Measurements from ENCODE around the gene THADA. TPM values are rescaled to one million over a fixed set of nuclear protein-coding genes. Genes with fewer than 3 reads are reported as not detected.

The THADA gene
- total RNA-seq, 1 experiment from 2014 or later = 29.4 TPM

- no peak for DNase-seq
- Histone ChIP-seq H3K27me3 (ENCODE audit: low read length) (no peaks in the 10 kb centered on the region), H3K36me3 (ENCODE audit: insufficient read depth, low read length) (no peaks in the 10 kb centered on the region), H3K4me2 (ENCODE audit: low read depth, low read length, poor library complexity, severe bottlenecking) (no peak overlapping the region), H3K79me2 (ENCODE audit: low read length) (no peaks in the 10 kb centered on the region), H3K4me1 (ENCODE audit: low read length) (peaks cover 7% of the 10 kb centered on the region), H3K9ac (ENCODE audit: low read length) (no peak overlapping the region), H4K20me1 (ENCODE audit: insufficient read depth, low read depth, low read length) (no peaks in the 10 kb centered on the region), H3K27ac (ENCODE audit: low read length) (no peak overlapping the region), H2AFZ (ENCODE audit: low read length) (no peak overlapping the region), H3K9me2 (replicated peaks; ENCODE audit: insufficient read depth, low read length) (no peaks in the 10 kb centered on the region), H3K4me3 (ENCODE audit: low read length) (no peak overlapping the region), H3K9me3 (ENCODE audit: low read length) (no peaks in the 10 kb centered on the region)
Observed at GRCh38 chr2:43201016-43201415, 394.8 kb downstream of the THADA start.

DNA sequence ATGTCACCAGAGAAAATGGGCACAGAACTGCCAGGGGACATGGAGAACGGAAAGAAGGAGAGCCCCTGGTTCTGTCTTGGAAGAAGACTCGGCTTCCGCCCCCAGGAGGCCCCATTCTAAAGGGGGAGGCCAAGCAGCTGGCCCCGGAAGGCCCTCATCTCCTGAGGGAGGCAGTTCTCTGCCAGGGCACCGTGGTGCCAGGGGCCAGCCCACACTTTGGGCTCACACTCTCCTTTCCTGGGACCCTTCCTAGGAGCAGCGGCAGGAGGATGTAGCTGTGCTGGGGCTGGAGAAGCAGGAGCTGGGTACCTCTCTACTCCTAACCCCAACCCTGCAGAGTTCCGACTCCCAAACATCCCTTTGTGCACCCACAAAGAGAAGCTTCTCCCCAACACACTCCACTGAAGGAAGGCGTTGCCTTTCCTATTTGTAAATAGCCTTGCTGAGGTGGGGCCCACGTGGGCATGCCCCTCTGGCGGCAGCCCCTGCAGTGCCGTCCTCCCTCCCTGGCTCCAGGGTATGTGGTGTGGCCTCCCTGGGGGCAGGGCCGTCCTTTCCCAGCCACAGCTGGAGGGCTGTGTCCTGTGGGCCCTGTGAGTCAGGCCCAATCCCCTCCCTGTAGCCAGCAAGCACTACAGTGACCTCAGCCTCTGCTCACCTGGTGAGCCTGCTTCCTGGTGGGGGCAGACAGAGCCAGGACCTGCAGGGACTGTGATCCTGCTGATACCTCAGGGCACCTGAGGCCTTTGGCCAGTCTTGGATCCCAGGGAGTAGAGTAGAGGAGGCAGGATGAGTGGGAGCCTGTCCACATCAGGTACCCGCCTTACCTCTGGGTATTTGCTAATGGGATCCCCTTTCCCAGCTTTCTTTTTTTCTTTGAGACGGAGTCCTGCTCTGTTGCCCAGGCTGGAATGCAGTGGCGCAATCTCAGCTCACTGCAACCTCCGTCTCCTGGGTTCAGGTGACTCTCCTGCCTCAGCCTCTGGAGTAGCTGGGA is 396.0 kb downstream of the THADA start:
- Histone ChIP-seq H3K9ac (ENCODE audit: low read length) (no peak overlapping the region), H3K9me2 (replicated peaks; ENCODE audit: insufficient read depth, low read length) (no peaks in the 10 kb centered on the region), H4K20me1 (ENCODE audit: insufficient read depth, low read depth, low read length) (no peaks in the 10 kb centered on the region), H3K27ac (ENCODE audit: low read length) (no peak overlapping the region), H3K27me3 (ENCODE audit: low read length) (no peaks in the 10 kb centered on the region), H3K4me2 (ENCODE audit: low read depth, low read length, poor library complexity, severe bottlenecking) (no peak overlapping the region), H3K4me3 (ENCODE audit: low read length) (no peak overlapping the region), H3K79me2 (ENCODE audit: low read length) (no peaks in the 10 kb centered on the region), H2AFZ (ENCODE audit: low read length) (no peak overlapping the region), H3K36me3 (ENCODE audit: insufficient read depth, low read length) (no peaks in the 10 kb centered on the region), H3K4me1 (ENCODE audit: low read length) (peaks cover 7% of the 10 kb centered on the region), H3K9me3 (ENCODE audit: low read length) (no peaks in the 10 kb centered on the region)
- no peak for DNase-seq

DNA sequence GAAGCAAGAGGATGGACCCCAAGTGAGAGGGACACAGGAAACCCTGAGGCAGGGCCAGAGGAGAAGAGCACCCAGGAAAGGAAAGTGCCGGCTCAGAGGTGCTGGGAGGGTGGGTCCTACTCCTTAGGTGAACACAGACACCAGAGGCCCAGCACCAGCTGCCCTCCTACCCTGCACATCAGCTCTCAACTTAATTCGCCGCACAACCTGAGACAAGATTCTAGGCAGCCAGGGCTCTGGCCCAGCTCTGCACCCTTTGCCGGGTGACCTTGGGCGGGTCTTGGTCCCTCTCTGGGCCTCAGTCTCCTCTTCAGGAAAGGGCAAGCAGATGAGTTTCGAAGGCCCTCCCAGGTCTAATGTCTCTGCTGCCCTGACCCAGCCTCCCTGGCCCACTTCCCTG is 397.6 kb downstream of the THADA start:
- no peak overlapping the region for H3K27ac ChIP-seq (ENCODE audit: low read length)
- H2AFZ ChIP-seq (ENCODE audit: low read length) = no peak overlapping the region
- no peaks in the 10 kb centered on the region for H3K27me3 ChIP-seq (ENCODE audit: low read length)
- H3K9ac ChIP-seq (ENCODE audit: low read length) = no peak overlapping the region
- H3K79me2 ChIP-seq (ENCODE audit: low read length) = no peaks in the 10 kb centered on the region
- no peaks in the 10 kb centered on the region for H3K36me3 ChIP-seq (ENCODE audit: insufficient read depth, low read length)
- H3K4me1 ChIP-seq (ENCODE audit: low read length) = peaks cover 7% of the 10 kb centered on the region
- no peaks in the 10 kb centered on the region for H3K9me3 ChIP-seq (ENCODE audit: low read length)
- H3K9me2 ChIP-seq (replicated peaks; ENCODE audit: insufficient read depth, low read length) = no peaks in the 10 kb centered on the region
- H4K20me1 ChIP-seq (ENCODE audit: insufficient read depth, low read depth, low read length) = no peaks in the 10 kb centered on the region
- H3K4me2 ChIP-seq (ENCODE audit: low read depth, low read length, poor library complexity, severe bottlenecking) = no peak overlapping the region
- H3K4me3 ChIP-seq (ENCODE audit: low read length) = no peak overlapping the region
- no peak for DNase-seq

DNA sequence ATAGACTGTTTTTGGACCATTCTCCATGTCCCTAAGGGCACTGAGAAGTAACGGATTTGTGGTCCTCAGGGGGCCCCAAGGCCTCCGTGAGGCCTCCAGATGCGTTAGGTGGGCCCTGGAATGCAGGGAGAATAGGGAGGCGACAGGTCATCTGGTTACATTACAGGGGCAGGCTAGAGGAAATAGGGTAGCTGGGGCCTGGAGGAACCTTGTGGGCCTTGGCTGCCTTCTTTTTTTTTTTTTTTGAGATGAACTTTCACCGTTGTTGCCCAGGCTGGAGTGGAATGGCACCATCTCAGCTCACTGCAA is 398.3 kb downstream of the THADA start:
- H3K9ac ChIP-seq (ENCODE audit: low read length) = no peak overlapping the region
- H3K27ac ChIP-seq (ENCODE audit: low read length) = no peak overlapping the region
- no peaks in the 10 kb centered on the region for H3K9me2 ChIP-seq (replicated peaks; ENCODE audit: insufficient read depth, low read length)
- no peak overlapping the region for H2AFZ ChIP-seq (ENCODE audit: low read length)
- no peaks in the 10 kb centered on the region for H3K36me3 ChIP-seq (ENCODE audit: insufficient read depth, low read length)
- H3K27me3 ChIP-seq (ENCODE audit: low read length) = no peaks in the 10 kb centered on the region
- H3K79me2 ChIP-seq (ENCODE audit: low read length) = no peaks in the 10 kb centered on the region
- no peak overlapping the region for H3K4me3 ChIP-seq (ENCODE audit: low read length)
- peak overlapping the region; percentile 18 for H3K4me2 ChIP-seq (ENCODE audit: low read depth, low read length, poor library complexity, severe bottlenecking)
- no peaks in the 10 kb centered on the region for H3K9me3 ChIP-seq (ENCODE audit: low read length)
- no peaks in the 10 kb centered on the region for H4K20me1 ChIP-seq (ENCODE audit: insufficient read depth, low read depth, low read length)
- DNase-seq = no peak
- peaks cover 7% of the 10 kb centered on the region for H3K4me1 ChIP-seq (ENCODE audit: low read length)

DNA sequence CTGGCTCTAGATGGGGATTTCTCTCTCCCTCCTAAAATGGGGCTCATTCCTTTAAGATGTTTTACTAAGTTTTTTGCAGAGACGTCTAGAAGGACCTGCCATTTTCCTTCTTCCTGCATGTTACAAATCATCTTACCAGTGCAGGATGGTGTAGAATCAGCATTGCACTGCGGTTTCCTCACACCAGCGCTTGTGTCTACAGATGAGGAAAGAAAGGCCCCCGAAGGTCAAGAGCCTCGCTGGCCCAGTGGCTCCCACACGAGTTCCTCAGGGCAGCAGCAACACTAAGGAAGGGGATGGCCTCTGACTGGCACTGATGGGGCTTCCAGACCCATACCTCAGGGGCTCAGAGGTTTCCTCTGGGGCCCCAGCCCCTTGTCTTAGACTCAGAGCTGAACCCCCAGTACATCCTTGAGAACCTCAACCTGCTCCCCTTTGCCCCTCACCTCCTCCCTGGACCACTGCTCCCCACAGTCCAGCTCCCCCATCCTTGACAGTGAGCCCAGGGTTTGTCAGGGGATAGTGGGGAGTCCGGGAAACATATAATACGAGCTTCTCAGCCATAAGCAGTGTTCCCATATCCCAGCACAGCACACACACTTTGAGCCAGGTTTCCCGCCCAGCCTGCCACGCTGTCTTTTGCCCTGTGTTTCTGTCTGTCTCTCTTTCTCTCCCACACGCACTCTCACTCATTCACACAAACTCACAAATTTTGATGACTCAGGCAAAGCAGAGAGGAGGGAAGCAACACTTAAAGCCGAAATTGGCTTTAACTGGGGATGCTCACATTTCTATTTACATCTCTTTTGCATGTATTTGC is 398.9 kb downstream of the THADA start:
- Histone ChIP-seq H3K4me3 (ENCODE audit: low read length) (no peak overlapping the region), H3K9ac (ENCODE audit: low read length) (no peak overlapping the region), H3K27me3 (ENCODE audit: low read length) (no peaks in the 10 kb centered on the region), H3K4me2 (ENCODE audit: low read depth, low read length, poor library complexity, severe bottlenecking) (peak overlapping the region; percentile 18), H3K4me1 (ENCODE audit: low read length) (peaks cover 7% of the 10 kb centered on the region), H3K9me2 (replicated peaks; ENCODE audit: insufficient read depth, low read length) (no peaks in the 10 kb centered on the region), H3K9me3 (ENCODE audit: low read length) (no peaks in the 10 kb centered on the region), H3K36me3 (ENCODE audit: insufficient read depth, low read length) (no peaks in the 10 kb centered on the region), H3K79me2 (ENCODE audit: low read length) (no peaks in the 10 kb centered on the region), H2AFZ (ENCODE audit: low read length) (no peak overlapping the region), H3K27ac (ENCODE audit: low read length) (no peak overlapping the region), H4K20me1 (ENCODE audit: insufficient read depth, low read depth, low read length) (no peaks in the 10 kb centered on the region)
- DNase-seq = no peak

GRCh38 chr2:43194121-43194869 is 401.5 kb downstream of the THADA start:
- DNase-seq = no peak
- Histone ChIP-seq H3K4me1 (ENCODE audit: low read length) (peaks cover 7% of the 10 kb centered on the region), H3K9me3 (ENCODE audit: low read length) (no peaks in the 10 kb centered on the region), H3K36me3 (ENCODE audit: insufficient read depth, low read length) (no peaks in the 10 kb centered on the region), H3K79me2 (ENCODE audit: low read length) (no peaks in the 10 kb centered on the region), H4K20me1 (ENCODE audit: insufficient read depth, low read depth, low read length) (no peaks in the 10 kb centered on the region), H3K27ac (ENCODE audit: low read length) (no peak overlapping the region), H2AFZ (ENCODE audit: low read length) (no peak overlapping the region), H3K9ac (ENCODE audit: low read length) (no peak overlapping the region), H3K4me2 (ENCODE audit: low read depth, low read length, poor library complexity, severe bottlenecking) (no peak overlapping the region), H3K27me3 (ENCODE audit: low read length) (no peaks in the 10 kb centered on the region), H3K4me3 (ENCODE audit: low read length) (no peak overlapping the region), H3K9me2 (replicated peaks; ENCODE audit: insufficient read depth, low read length) (no peaks in the 10 kb centered on the region)

DNA sequence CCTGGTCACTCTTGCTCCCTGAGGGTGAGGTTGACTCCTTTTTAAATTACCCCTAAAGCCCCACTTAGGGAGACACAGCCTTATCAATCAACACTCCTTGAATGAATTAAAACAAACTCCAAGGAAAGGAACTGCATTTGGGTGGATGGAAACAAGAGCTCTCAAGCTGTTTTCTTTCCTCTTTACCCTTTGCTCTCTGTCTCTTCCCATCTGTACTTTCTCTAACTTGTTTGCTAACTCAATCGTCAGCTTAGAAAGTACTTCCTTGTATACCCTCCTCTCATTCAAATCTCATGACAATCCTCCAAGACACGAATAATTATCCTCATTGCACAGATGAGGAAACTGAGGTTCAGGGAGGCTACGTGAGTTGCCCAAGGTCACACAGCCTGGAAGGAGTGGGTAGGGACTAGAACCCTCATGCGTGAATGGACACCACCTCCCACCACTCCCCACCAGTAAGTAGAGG is 402.2 kb downstream of the THADA start:
- H3K36me3 ChIP-seq (ENCODE audit: insufficient read depth, low read length) = no peaks in the 10 kb centered on the region
- H3K79me2 ChIP-seq (ENCODE audit: low read length) = no peaks in the 10 kb centered on the region
- H2AFZ ChIP-seq (ENCODE audit: low read length) = no peak overlapping the region
- H4K20me1 ChIP-seq (ENCODE audit: insufficient read depth, low read depth, low read length) = no peaks in the 10 kb centered on the region
- no peaks in the 10 kb centered on the region for H3K27me3 ChIP-seq (ENCODE audit: low read length)
- no peaks in the 10 kb centered on the region for H3K9me3 ChIP-seq (ENCODE audit: low read length)
- no peak overlapping the region for H3K4me3 ChIP-seq (ENCODE audit: low read length)
- no peak for DNase-seq
- peaks cover 7% of the 10 kb centered on the region for H3K4me1 ChIP-seq (ENCODE audit: low read length)
- no peaks in the 10 kb centered on the region for H3K9me2 ChIP-seq (replicated peaks; ENCODE audit: insufficient read depth, low read length)
- H3K4me2 ChIP-seq (ENCODE audit: low read depth, low read length, poor library complexity, severe bottlenecking) = no peak overlapping the region
- H3K9ac ChIP-seq (ENCODE audit: low read length) = no peak overlapping the region
- H3K27ac ChIP-seq (ENCODE audit: low read length) = no peak overlapping the region

All from Karpas-422 (cell line).